ENCODE results near the gene MCTP1. TPM values are rescaled to one million over a fixed set of nuclear protein-coding genes. Genes with fewer than 3 reads are reported as not detected.

The MCTP1 gene
- total RNA-seq, 1 donor from 2014 or later, result 3.7 TPM

- H3K27ac Mint-ChIP-seq, result no peak overlapping the region
- no peak overlapping the region for H2AFZ ChIP-seq (replicated peaks)
These were observed 514.9 kb downstream of the MCTP1 start for GRCh38 chr5:94769996-94770395.

GRCh38 chr5:94761786-94762185, 523.1 kb downstream of the MCTP1 start:
- Histone ChIP-seq H3K27me3 (no peaks in the 10 kb centered on the region), H3K9me3 (ENCODE audit: low read depth) (no peaks in the 10 kb centered on the region), H3F3A (ENCODE audit: low read depth) (no peaks in the 10 kb centered on the region), H3K4me3 (no peak overlapping the region), H4K20me1 (ENCODE audit: low read depth) (no peaks in the 10 kb centered on the region), H3K9ac (no peak overlapping the region), H3K27ac (no peak overlapping the region), H3K36me3 (no peaks in the 10 kb centered on the region), H3K4me2 (no peak overlapping the region), H3K4me1 (no peaks in the 10 kb centered on the region), H2AFZ (replicated peaks) (no peak overlapping the region), H3K79me2 (ENCODE audit: low read depth) (no peaks in the 10 kb centered on the region)
- TF ChIP-seq CTCF (IDR thresholded peaks at IDR 0.05), result no peak
- no peak for TF ChIP-seq EZH2 (IDR thresholded peaks at IDR 0.05)
- no peak for TF ChIP-seq EZH2phosphoT487 (IDR thresholded peaks at IDR 0.05)
- no peak overlapping the region for H3K27ac Mint-ChIP-seq
- H3K9me3 Mint-ChIP-seq, result no peaks in the 10 kb centered on the region
- no peak overlapping the region for H3K4me3 Mint-ChIP-seq
- H3K36me3 Mint-ChIP-seq, result no peaks in the 10 kb centered on the region
- no peaks in the 10 kb centered on the region for H3K27me3 Mint-ChIP-seq (ENCODE audit: insufficient read depth, low read depth)
- no peaks in the 10 kb centered on the region for H3K4me1 Mint-ChIP-seq
- DNase-seq (ENCODE audit: low spot score), result no peak

More at GRCh38 chr5:94769996-94770395, 514.9 kb downstream of the MCTP1 start:
- H3K9me3 Mint-ChIP-seq, result peaks cover 6% of the 10 kb centered on the region
- TF ChIP-seq EZH2phosphoT487 (IDR thresholded peaks at IDR 0.05), result no peak
- no peak for TF ChIP-seq CTCF (IDR thresholded peaks at IDR 0.05)
- no peak for TF ChIP-seq EZH2 (IDR thresholded peaks at IDR 0.05)
- H3K36me3 Mint-ChIP-seq, result no peaks in the 10 kb centered on the region
- no peak overlapping the region for H3K4me3 Mint-ChIP-seq
- Histone ChIP-seq H3K27ac (no peak overlapping the region), H3K27me3 (no peaks in the 10 kb centered on the region), H3K9me3 (ENCODE audit: low read depth) (no peaks in the 10 kb centered on the region), H3K4me2 (no peak overlapping the region), H3K4me3 (no peak overlapping the region), H3K9ac (no peak overlapping the region), H3K36me3 (no peaks in the 10 kb centered on the region), H3K4me1 (no peaks in the 10 kb centered on the region), H3K79me2 (ENCODE audit: low read depth) (no peaks in the 10 kb centered on the region), H3F3A (ENCODE audit: low read depth) (no peaks in the 10 kb centered on the region), H4K20me1 (ENCODE audit: low read depth) (no peaks in the 10 kb centered on the region)
- DNase-seq (ENCODE audit: low spot score), result no peak
- H3K27me3 Mint-ChIP-seq (ENCODE audit: insufficient read depth, low read depth), result no peaks in the 10 kb centered on the region
- peaks cover 10% of the 10 kb centered on the region for H3K4me1 Mint-ChIP-seq

- Histone ChIP-seq H3K9ac (no peak overlapping the region), H4K20me1 (ENCODE audit: low read depth) (no peaks in the 10 kb centered on the region), H3K27ac (no peak overlapping the region), H3K36me3 (no peaks in the 10 kb centered on the region), H3K4me2 (no peak overlapping the region), H3K4me1 (no peaks in the 10 kb centered on the region), H3F3A (ENCODE audit: low read depth) (no peaks in the 10 kb centered on the region), H3K4me3 (no peak overlapping the region), H3K27me3 (no peaks in the 10 kb centered on the region), H3K9me3 (ENCODE audit: low read depth) (no peaks in the 10 kb centered on the region), H3K79me2 (ENCODE audit: low read depth) (no peaks in the 10 kb centered on the region), H2AFZ (replicated peaks) (no peak overlapping the region)
- no peak for DNase-seq (ENCODE audit: low spot score)
- Mint-ChIP-seq H3K4me1 (no peaks in the 10 kb centered on the region), H3K27ac (no peak overlapping the region), H3K27me3 (ENCODE audit: insufficient read depth, low read depth) (no peaks in the 10 kb centered on the region), H3K36me3 (no peaks in the 10 kb centered on the region), H3K4me3 (no peak overlapping the region), H3K9me3 (no peaks in the 10 kb centered on the region)
- TF ChIP-seq EZH2phosphoT487 (IDR thresholded peaks at IDR 0.05), result no peak
- no peak for TF ChIP-seq EZH2 (IDR thresholded peaks at IDR 0.05)
- TF ChIP-seq CTCF (IDR thresholded peaks at IDR 0.05), result no peak
These were observed 523.8 kb downstream of the MCTP1 start for GRCh38 chr5:94761055-94761454.

Data from neural progenitor cell (in vitro differentiated cells).